WI38 (cell line): ENCODE results near the gene BCL11A.

ENCODE experiments used
- H3K4me3 ChIP-seq: 2 replicates; pipeline ENCODE4 v1.5.1; 2011; ENCODE audit warnings: low read depth, mild to moderate bottlenecking, control low read depth, low read length
- CTCF ChIP-seq: IDR thresholded peaks from 2 replicates; pipeline ENCODE4 v1.5.1; 2012; ENCODE audit warnings: low read depth, mild to moderate bottlenecking, control low read depth, low read length

BCL11A gene

GRCh38 chr2:60408207-60408606 is 145.2 kb downstream of the BCL11A start:
- no peak for TF ChIP-seq CTCF
- H3K4me3 ChIP-seq, result no peak overlapping the region

- H3K4me3 ChIP-seq, result no peak overlapping the region
- no peak for TF ChIP-seq CTCF
Measured at GRCh38 chr2:60407398-60407797, 146.1 kb downstream of the BCL11A start.

GRCh38 chr2:60406192-60406591 is 147.3 kb downstream of the BCL11A start:
- no peak overlapping the region for H3K4me3 ChIP-seq
- no peak for TF ChIP-seq CTCF

GRCh38 chr2:60405271-60405919 is 148.1 kb downstream of the BCL11A start:
- no peak overlapping the region for H3K4me3 ChIP-seq
- TF ChIP-seq CTCF, result no peak
